H9 (cell line): ENCODE results near the gene PYGO2. TPM values are rescaled to one million over a fixed set of nuclear protein-coding genes. Genes with fewer than 3 reads are reported as not detected.

Experiments
- DNase-seq: peaks from one replicate; pipeline ENCODE4 v3.0.0-alpha.2; 2017
- H2AFZ ChIP-seq: one replicate; pipeline ENCODE4 v1.6.1; 2013; ENCODE audit warnings: mild to moderate bottlenecking, low read length, control low read depth, moderate library complexity
- H2AK5ac ChIP-seq: 2 replicates; pipeline ENCODE4 v1.6.1; 2013; ENCODE audit warnings: low read length, control low read depth, mixed read lengths; ENCODE audit not compliant: insufficient read length
- H2BK120ac ChIP-seq: one replicate; pipeline ENCODE4 v1.6.1; 2013; ENCODE audit warnings: low read depth, mild to moderate bottlenecking, low read length, control low read depth, inconsistent platforms; ENCODE audit not compliant: poor library complexity, severe bottlenecking
- H2BK12ac ChIP-seq: 2 replicates; pipeline ENCODE4 v1.6.1; 2013; ENCODE audit warnings: low read length, control low read depth, mixed read lengths, low read depth; ENCODE audit not compliant: insufficient read length
- H2BK15ac ChIP-seq: 2 replicates; pipeline ENCODE4 v1.6.1; 2013; ENCODE audit warnings: low read depth, low read length, control low read depth
- H2BK20ac ChIP-seq: one replicate; pipeline ENCODE4 v1.6.1; 2013; ENCODE audit warnings: low read depth, mild to moderate bottlenecking, low read length, control low read depth, inconsistent platforms; ENCODE audit not compliant: poor library complexity, severe bottlenecking
- H2BK5ac ChIP-seq: 2 replicates; pipeline ENCODE4 v1.6.1; 2013; ENCODE audit warnings: low read length, control low read depth, mixed read lengths; ENCODE audit not compliant: insufficient read length
- H3K14ac ChIP-seq: 2 replicates; pipeline ENCODE4 v1.6.1; 2013; ENCODE audit warnings: low read length, control low read depth; ENCODE audit not compliant: insufficient read depth
- H3K18ac ChIP-seq: 2 replicates; pipeline ENCODE4 v1.6.1; 2013; ENCODE audit warnings: low read depth, mild to moderate bottlenecking, mixed read lengths, low read length, control low read depth; ENCODE audit not compliant: insufficient read length
- H3K23ac ChIP-seq: 2 replicates; pipeline ENCODE4 v1.6.1; 2013; ENCODE audit warnings: low read length, control low read depth, mixed read lengths, low read depth; ENCODE audit not compliant: insufficient read length
- H3K23me2 ChIP-seq: 2 replicates; pipeline ENCODE4 v1.6.1; 2013; ENCODE audit warnings: low read depth, mild to moderate bottlenecking, mixed read lengths, low read length, control low read depth; ENCODE audit not compliant: insufficient read length, poor library complexity, severe bottlenecking
- H3K27ac ChIP-seq: 2 replicates; pipeline ENCODE4 v1.5.1; 2013; ENCODE audit warnings: low read length, control low read depth, mixed read lengths, low read depth; ENCODE audit not compliant: insufficient read length
- H3K27me3 ChIP-seq: 2 replicates; pipeline ENCODE4 v1.6.1; 2013; ENCODE audit warnings: low read length, control low read depth, inconsistent platforms; ENCODE audit not compliant: insufficient read depth
- H3K4ac ChIP-seq: 2 replicates; pipeline ENCODE4 v1.6.1; 2013; ENCODE audit warnings: low read depth, mild to moderate bottlenecking, control low read depth, inconsistent platforms, low read length, moderate library complexity
- H3K4me1 ChIP-seq: 2 replicates; pipeline ENCODE4 v1.6.1; 2013; ENCODE audit warnings: low read length, control low read depth, inconsistent platforms; ENCODE audit not compliant: insufficient read depth
- H3K4me2 ChIP-seq: 2 replicates; pipeline ENCODE4 v1.6.1; 2013; ENCODE audit warnings: low read length, control low read depth, mixed read lengths; ENCODE audit not compliant: insufficient read length, insufficient read depth
- H3K56ac ChIP-seq: 2 replicates; pipeline ENCODE4 v1.6.1; 2013; ENCODE audit warnings: low read depth, mild to moderate bottlenecking, mixed read lengths, low read length, control low read depth; ENCODE audit not compliant: insufficient read length
- H3K79me1 ChIP-seq: 2 replicates; pipeline ENCODE4 v1.6.1; 2013; ENCODE audit warnings: low read depth, mild to moderate bottlenecking, moderate library complexity, low read length, control low read depth, inconsistent platforms; ENCODE audit not compliant: insufficient read depth, poor library complexity, severe bottlenecking
- H3K79me2 ChIP-seq: 2 replicates; pipeline ENCODE4 v1.6.1; 2013; ENCODE audit warnings: low read length, control low read depth, inconsistent platforms; ENCODE audit not compliant: insufficient read depth
- H3K9ac ChIP-seq: 2 replicates; pipeline ENCODE4 v1.6.1; 2013; ENCODE audit warnings: low read length, control low read depth, mixed read lengths; ENCODE audit not compliant: insufficient read length; ENCODE audit errors: extremely low read depth
- H3K9me3 ChIP-seq: one replicate; pipeline ENCODE4 v1.6.1; 2013; ENCODE audit warnings: low read depth, low read length, inconsistent platforms; ENCODE audit not compliant: control insufficient read depth
- H3T11ph ChIP-seq: one replicate; pipeline ENCODE4 v1.6.1; 2013; ENCODE audit warnings: mild to moderate bottlenecking, low read length, control low read depth, inconsistent platforms
- H4K20me1 ChIP-seq: one replicate; pipeline ENCODE4 v1.6.1; 2013; ENCODE audit not compliant: control insufficient read depth, insufficient read length, insufficient read depth
- H4K5ac ChIP-seq: 2 replicates; pipeline ENCODE4 v1.6.1; 2013; ENCODE audit warnings: low read depth, mild to moderate bottlenecking, mixed read lengths, low read length, control low read depth; ENCODE audit not compliant: insufficient read length
- H4K8ac ChIP-seq: replicated peaks from 2 replicates; pipeline ENCODE4 v1.6.1; 2013; ENCODE audit warnings: low read length, control low read depth, mixed read lengths, low read depth; ENCODE audit not compliant: insufficient read length
- H4K91ac ChIP-seq: 2 replicates; pipeline ENCODE4 v1.6.1; 2013; ENCODE audit warnings: low read depth, mild to moderate bottlenecking, moderate library complexity, mixed read lengths, low read length, control low read depth; ENCODE audit not compliant: insufficient read length
- H3K27ac Mint-ChIP-seq, 3 experiments: 2 replicates in 2 of 3; 3 replicates in 1 of 3; pipeline ENCODE4 v1.8.0; 2020 to 2021; ENCODE audit warnings: mixed read lengths in 3 of 3, mild to moderate bottlenecking in 1 of 3, moderate library complexity in 1 of 3
- H3K27me3 Mint-ChIP-seq: 2 replicates; pipeline ENCODE4 v1.8.0; 2021; ENCODE audit warnings: low read depth, mild to moderate bottlenecking, moderate library complexity, mixed read lengths
- H3K36me3 Mint-ChIP-seq, 3 experiments: 2 replicates in 2 of 3; 3 replicates in 1 of 3; pipeline ENCODE4 v1.8.0; 2020 to 2021; ENCODE audit warnings: low read depth in 3 of 3, mixed read lengths in 3 of 3; ENCODE audit not compliant: insufficient read depth in 1 of 3
- H3K4me1 Mint-ChIP-seq, 2 experiments: 2 replicates each; pipeline ENCODE4 v1.8.0; 2020; ENCODE audit warnings: mixed read lengths in 2 of 2
- H3K4me3 Mint-ChIP-seq, 2 experiments: 2 replicates in 1 of 2; 3 replicates in 1 of 2; pipeline ENCODE4 v1.8.0; 2020 to 2021; ENCODE audit warnings: mild to moderate bottlenecking in 2 of 2, mixed read lengths in 2 of 2, moderate library complexity in 1 of 2
- H3K9me3 Mint-ChIP-seq, 2 experiments: 2 replicates in 1 of 2; 3 replicates in 1 of 2; pipeline ENCODE4 v1.8.0; 2020; ENCODE audit warnings: mild to moderate bottlenecking in 2 of 2, mixed read lengths in 2 of 2, moderate library complexity in 1 of 2
- WGBS: extraction: QIAGEN DNeasy Blood & Tissue Kit; methylation state at CpG from one replicate; pipeline ENCODE4 v1.1.7; 2013; ENCODE audit warnings: missing lambda C conversion rate, low lambda C conversion rate, mixed read lengths; ENCODE audit not compliant: insufficient read length; ENCODE audit errors: extremely low coverage; 5-methylcytosine and 5-hydroxymethylcytosine counted together
- total RNA-seq: library from RNA; stranded (reverse); gene quantifications from 2 replicates; pipeline ENCODE4 v1.2.1, GENCODE V29; 2021
- TF ChIP-seq, protein P1 (sequence below): fragments of 200-600 bp; sonication (generic); conservative IDR thresholded peaks from 3 replicates; pipeline ENCODE4 v1.8.0; 2021; ENCODE audit warnings: antibody characterized with exemption, mild to moderate bottlenecking

PYGO2 gene
- total RNA-seq, 1 experiment from 2014 or later, result 38.7 TPM

DNA sequence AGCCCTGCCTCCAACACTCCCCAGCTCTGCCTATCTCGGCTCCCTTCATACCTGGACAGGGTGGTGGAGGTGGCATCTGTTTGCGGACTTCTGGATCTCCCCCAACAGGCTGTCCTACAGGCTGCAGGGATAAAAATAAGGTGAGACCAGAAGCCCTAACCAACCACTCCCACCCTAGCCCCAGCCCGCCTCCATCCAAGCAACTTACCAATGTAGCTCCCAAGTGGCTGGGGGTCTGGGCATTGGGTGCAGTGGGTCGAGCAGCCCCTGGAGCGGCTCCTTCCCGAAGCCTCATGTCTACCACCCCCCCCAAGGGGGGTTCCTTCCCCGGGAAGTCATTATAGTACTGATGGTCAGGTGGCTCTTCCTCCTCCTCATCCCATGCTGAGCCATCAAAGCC lies 4.5 kb upstream of the PYGO2 start:
- Mint-ChIP-seq H3K4me3 (no peak overlapping the region), H3K9me3 (no peaks in the 10 kb centered on the region), H3K4me1 (peaks cover 41 to 42% of the 10 kb centered on the region in 2 experiments), H3K27ac (no peak overlapping the region), H3K27me3 (no peaks in the 10 kb centered on the region), H3K36me3 (peaks cover 42 to 72% (median 55%) of the 10 kb centered on the region in 3 experiments)
- Histone ChIP-seq H4K20me1 (peaks cover 2% of the 10 kb centered on the region), H3K27me3 (no peaks in the 10 kb centered on the region), H3K79me1 (peaks cover 7% of the 10 kb centered on the region), H2BK20ac (no peak overlapping the region), H2BK120ac (no peak overlapping the region), H2BK5ac (no peak overlapping the region), H3K18ac (no peak overlapping the region), H3K4me1 (no peaks in the 10 kb centered on the region; the same call in 1 of the 2 replicates), H3K9me3 (no peaks in the 10 kb centered on the region), H3K23ac (no peak overlapping the region), H4K8ac (no peak overlapping the region), H4K5ac (no peak overlapping the region), H2BK15ac (no peak overlapping the region), H3T11ph (no peak overlapping the region), H4K91ac (no peak overlapping the region), H2AK5ac (no peak overlapping the region), H3K14ac (no peak overlapping the region), H3K4ac (no peak overlapping the region), H3K27ac (no peak overlapping the region), H3K23me2 (peaks cover 19% of the 10 kb centered on the region), H3K56ac (no peak overlapping the region), H2BK12ac (no peak overlapping the region), H3K9ac (no peak overlapping the region), H3K79me2 (peaks cover 10% of the 10 kb centered on the region; the same call in 1 of the 2 replicates), H2AFZ (no peak overlapping the region), H3K4me2 (no peak overlapping the region)
- TF ChIP-seq, protein P1, sequence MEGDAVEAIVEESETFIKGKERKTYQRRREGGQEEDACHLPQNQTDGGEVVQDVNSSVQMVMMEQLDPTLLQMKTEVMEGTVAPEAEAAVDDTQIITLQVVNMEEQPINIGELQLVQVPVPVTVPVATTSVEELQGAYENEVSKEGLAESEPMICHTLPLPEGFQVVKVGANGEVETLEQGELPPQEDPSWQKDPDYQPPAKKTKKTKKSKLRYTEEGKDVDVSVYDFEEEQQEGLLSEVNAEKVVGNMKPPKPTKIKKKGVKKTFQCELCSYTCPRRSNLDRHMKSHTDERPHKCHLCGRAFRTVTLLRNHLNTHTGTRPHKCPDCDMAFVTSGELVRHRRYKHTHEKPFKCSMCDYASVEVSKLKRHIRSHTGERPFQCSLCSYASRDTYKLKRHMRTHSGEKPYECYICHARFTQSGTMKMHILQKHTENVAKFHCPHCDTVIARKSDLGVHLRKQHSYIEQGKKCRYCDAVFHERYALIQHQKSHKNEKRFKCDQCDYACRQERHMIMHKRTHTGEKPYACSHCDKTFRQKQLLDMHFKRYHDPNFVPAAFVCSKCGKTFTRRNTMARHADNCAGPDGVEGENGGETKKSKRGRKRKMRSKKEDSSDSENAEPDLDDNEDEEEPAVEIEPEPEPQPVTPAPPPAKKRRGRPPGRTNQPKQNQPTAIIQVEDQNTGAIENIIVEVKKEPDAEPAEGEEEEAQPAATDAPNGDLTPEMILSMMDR, result no peak
- no peak for DNase-seq
- no CpG with 5 or more reads among the region's 7 CpGs for WGBS
